ENCODE measurements around the gene OLFM2.

The OLFM2 gene

DNA sequence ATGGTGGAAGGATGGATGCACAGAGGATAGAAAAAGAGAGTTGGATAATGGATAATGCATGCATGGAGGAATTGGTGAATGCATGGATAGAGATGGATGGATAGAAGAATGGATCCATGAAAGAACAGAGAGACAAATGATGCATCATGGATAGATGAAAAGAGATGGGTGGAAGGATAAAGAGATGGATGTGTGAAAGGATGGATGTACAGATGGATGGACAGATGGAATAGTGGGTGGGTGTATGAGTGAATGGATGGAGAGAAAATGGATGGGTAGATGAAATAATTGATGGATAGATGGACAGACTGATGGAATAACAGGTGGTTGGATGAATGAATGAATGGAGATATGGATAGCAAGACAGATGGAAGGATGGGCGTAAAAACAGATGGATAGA, 25.7 kb downstream of the OLFM2 start:
- DNase-seq (ENCODE audit: low read depth, low spot score): no peak
- Histone ChIP-seq H3K4me1 (ENCODE audit: control insufficient read depth, insufficient read depth, low read length) (peaks cover 1% of the 10 kb centered on the region; the same call in 1 of the 2 replicates), H3K27ac (ENCODE audit: low read length) (no peak overlapping the region), H3K9me3 (ENCODE audit: control insufficient read depth, insufficient read depth, low read length) (no peaks in the 10 kb centered on the region), H3K36me3 (ENCODE audit: control insufficient read depth, insufficient read depth, low read length) (no peaks in the 10 kb centered on the region), H3K4me3 (ENCODE audit: low read length) (no peak overlapping the region), H3K27me3 (ENCODE audit: control insufficient read depth, insufficient read depth, low read length) (no peaks in the 10 kb centered on the region)
- WGBS (ENCODE audit: insufficient coverage, insufficient read length): 100% methylated on average over 1 of the region's 1 CpG

- Histone ChIP-seq H3K27ac (ENCODE audit: low read length) (no peak overlapping the region), H3K4me1 (ENCODE audit: control insufficient read depth, insufficient read depth, low read length) (peaks cover 1% of the 10 kb centered on the region; the same call in 1 of the 2 replicates), H3K9me3 (ENCODE audit: control insufficient read depth, insufficient read depth, low read length) (no peaks in the 10 kb centered on the region), H3K27me3 (ENCODE audit: control insufficient read depth, insufficient read depth, low read length) (no peaks in the 10 kb centered on the region), H3K36me3 (ENCODE audit: control insufficient read depth, insufficient read depth, low read length) (no peaks in the 10 kb centered on the region), H3K4me3 (ENCODE audit: low read length) (no peak overlapping the region)
- DNase-seq (ENCODE audit: low read depth, low spot score): no peak
- no CpG with 5 or more reads among the region's 10 CpGs for WGBS (ENCODE audit: insufficient coverage, insufficient read length)
Observed at GRCh38 chr19:9909251-9909650, 27.1 kb downstream of the OLFM2 start.

DNA sequence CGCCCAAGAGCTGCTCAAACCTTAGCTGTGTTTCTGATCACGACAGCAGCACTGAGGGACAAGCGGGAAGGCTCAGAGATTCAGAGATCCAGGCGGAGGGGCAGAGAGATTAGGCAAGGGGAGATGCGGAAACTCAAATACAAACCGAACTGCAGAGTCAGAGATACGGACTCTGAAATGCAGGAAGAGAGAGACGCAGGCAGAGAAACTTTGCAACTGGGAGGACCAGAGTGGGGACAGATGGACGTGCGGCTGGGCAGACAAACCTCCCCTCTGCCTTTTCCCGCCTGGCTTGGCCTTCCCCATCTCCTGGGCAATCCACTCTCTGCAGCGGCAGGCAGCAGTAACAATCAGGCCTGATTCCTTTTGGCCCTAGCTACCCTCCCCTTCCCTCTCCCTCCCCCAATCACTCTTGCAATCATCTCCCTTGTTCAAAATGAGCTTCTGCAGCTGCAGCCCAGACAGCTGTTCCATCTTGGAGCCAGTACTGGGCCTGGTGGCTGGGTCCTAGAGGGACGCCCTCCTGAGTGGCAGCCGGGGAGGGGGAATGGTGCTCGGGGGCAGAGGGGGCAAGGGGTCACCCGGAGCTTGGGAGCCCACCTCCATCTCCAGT, 29.7 kb downstream of the OLFM2 start:
- no peaks in the 10 kb centered on the region for H3K27me3 ChIP-seq (ENCODE audit: control insufficient read depth, insufficient read depth, low read length)
- H3K27ac ChIP-seq (ENCODE audit: low read length): no peak overlapping the region
- H3K9me3 ChIP-seq (ENCODE audit: control insufficient read depth, insufficient read depth, low read length): no peaks in the 10 kb centered on the region
- WGBS (ENCODE audit: insufficient coverage, insufficient read length): no CpG with 5 or more reads among the region's 16 CpGs
- no peak overlapping the region for H3K4me3 ChIP-seq (ENCODE audit: low read length)
- DNase-seq (ENCODE audit: low read depth, low spot score): no peak
- H3K36me3 ChIP-seq (ENCODE audit: control insufficient read depth, insufficient read depth, low read length): no peaks in the 10 kb centered on the region
- no peaks in the 10 kb centered on the region for H3K4me1 ChIP-seq (ENCODE audit: control insufficient read depth, insufficient read depth, low read length)

GRCh38 chr19:9903336-9903735, 33.0 kb downstream of the OLFM2 start:
- H3K9me3 ChIP-seq (ENCODE audit: control insufficient read depth, insufficient read depth, low read length): no peaks in the 10 kb centered on the region
- no peak for DNase-seq (ENCODE audit: low read depth, low spot score)
- no peaks in the 10 kb centered on the region for H3K36me3 ChIP-seq (ENCODE audit: control insufficient read depth, insufficient read depth, low read length)
- H3K27ac ChIP-seq (ENCODE audit: low read length): no peak overlapping the region
- H3K27me3 ChIP-seq (ENCODE audit: control insufficient read depth, insufficient read depth, low read length): no peaks in the 10 kb centered on the region
- no peak overlapping the region for H3K4me3 ChIP-seq (ENCODE audit: low read length)
- WGBS (ENCODE audit: insufficient coverage, insufficient read length): no CpG with 5 or more reads among the region's 5 CpGs
- H3K4me1 ChIP-seq (ENCODE audit: control insufficient read depth, insufficient read depth, low read length): no peaks in the 10 kb centered on the region

- DNase-seq (ENCODE audit: low read depth, low spot score): no peak
- Histone ChIP-seq H3K4me3 (ENCODE audit: low read length) (no peak overlapping the region), H3K27me3 (ENCODE audit: control insufficient read depth, insufficient read depth, low read length) (no peaks in the 10 kb centered on the region), H3K36me3 (ENCODE audit: control insufficient read depth, insufficient read depth, low read length) (no peaks in the 10 kb centered on the region), H3K4me1 (ENCODE audit: control insufficient read depth, insufficient read depth, low read length) (no peaks in the 10 kb centered on the region), H3K9me3 (ENCODE audit: control insufficient read depth, insufficient read depth, low read length) (no peaks in the 10 kb centered on the region), H3K27ac (ENCODE audit: low read length) (no peak overlapping the region)
- no CpG with 5 or more reads among the region's 5 CpGs for WGBS (ENCODE audit: insufficient coverage, insufficient read length)
Observed at GRCh38 chr19:9901642-9902041, 34.7 kb downstream of the OLFM2 start.

- Histone ChIP-seq H3K27ac (ENCODE audit: low read length) (no peak overlapping the region), H3K9me3 (ENCODE audit: control insufficient read depth, insufficient read depth, low read length) (no peaks in the 10 kb centered on the region)
Observed at GRCh38 chr19:9901020-9901419, 35.3 kb downstream of the OLFM2 start.

GRCh38 chr19:9891609-9892373, 44.5 kb downstream of the OLFM2 start:
- H3K27me3 ChIP-seq (ENCODE audit: control insufficient read depth, insufficient read depth, low read length): no peaks in the 10 kb centered on the region; the same call in 1 of the 2 replicates
- no peak for DNase-seq (ENCODE audit: low read depth, low spot score)
- no peak overlapping the region for H3K27ac ChIP-seq (ENCODE audit: low read length)
- no peaks in the 10 kb centered on the region for H3K9me3 ChIP-seq (ENCODE audit: control insufficient read depth, insufficient read depth, low read length)
- WGBS (ENCODE audit: insufficient coverage, insufficient read length): no CpG with 5 or more reads among the region's 6 CpGs
- no peak overlapping the region for H3K4me3 ChIP-seq (ENCODE audit: low read length)
- no peaks in the 10 kb centered on the region for H3K4me1 ChIP-seq (ENCODE audit: control insufficient read depth, insufficient read depth, low read length)
- no peaks in the 10 kb centered on the region for H3K36me3 ChIP-seq (ENCODE audit: control insufficient read depth, insufficient read depth, low read length)

More at GRCh38 chr19:9901020-9901419, 35.3 kb downstream of the OLFM2 start:
- Histone ChIP-seq H3K4me3 (ENCODE audit: low read length) (no peak overlapping the region), H3K36me3 (ENCODE audit: control insufficient read depth, insufficient read depth, low read length) (no peaks in the 10 kb centered on the region), H3K27me3 (ENCODE audit: control insufficient read depth, insufficient read depth, low read length) (no peaks in the 10 kb centered on the region; the same call in 1 of the 2 replicates), H3K4me1 (ENCODE audit: control insufficient read depth, insufficient read depth, low read length) (no peaks in the 10 kb centered on the region)
- no CpG with 5 or more reads among the region's 5 CpGs for WGBS (ENCODE audit: insufficient coverage, insufficient read length)
- DNase-seq (ENCODE audit: low read depth, low spot score): no peak

DNA sequence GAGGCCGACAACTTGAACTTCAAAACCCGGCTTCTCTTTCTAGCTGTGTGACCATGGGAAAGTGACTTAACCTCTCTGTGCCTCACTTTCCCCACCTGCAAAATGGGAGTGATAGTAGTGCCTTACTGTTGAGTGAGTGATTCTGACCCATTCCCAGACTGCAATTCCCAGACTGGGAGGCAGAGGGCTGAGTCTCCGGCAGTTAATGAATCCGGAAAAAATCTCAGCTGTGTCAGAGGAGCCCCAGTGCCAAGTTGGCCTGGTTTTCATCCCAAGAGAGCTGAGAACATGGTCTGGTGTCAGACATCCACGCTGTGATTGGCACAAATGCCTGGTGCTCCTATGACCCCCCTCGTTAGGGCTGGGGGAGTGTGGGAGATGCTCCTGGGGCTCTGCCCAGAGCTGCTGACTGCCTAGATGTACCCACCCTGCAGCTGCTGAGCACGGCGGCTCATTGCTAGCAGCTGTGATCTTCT, 51.2 kb downstream of the OLFM2 start:
- Histone ChIP-seq H3K9me3 (ENCODE audit: control insufficient read depth, insufficient read depth, low read length) (no peaks in the 10 kb centered on the region), H3K27me3 (ENCODE audit: control insufficient read depth, insufficient read depth, low read length) (no peaks in the 10 kb centered on the region), H3K4me1 (ENCODE audit: control insufficient read depth, insufficient read depth, low read length) (peaks cover 4% of the 10 kb centered on the region; the same call in 1 of the 2 replicates), H3K27ac (ENCODE audit: low read length) (no peak overlapping the region), H3K36me3 (ENCODE audit: control insufficient read depth, insufficient read depth, low read length) (no peaks in the 10 kb centered on the region), H3K4me3 (ENCODE audit: low read length) (no peak overlapping the region)
- DNase-seq (ENCODE audit: low read depth, low spot score): no peak
- WGBS (ENCODE audit: insufficient coverage, insufficient read length): no CpG with 5 or more reads among the region's 8 CpGs

DNA sequence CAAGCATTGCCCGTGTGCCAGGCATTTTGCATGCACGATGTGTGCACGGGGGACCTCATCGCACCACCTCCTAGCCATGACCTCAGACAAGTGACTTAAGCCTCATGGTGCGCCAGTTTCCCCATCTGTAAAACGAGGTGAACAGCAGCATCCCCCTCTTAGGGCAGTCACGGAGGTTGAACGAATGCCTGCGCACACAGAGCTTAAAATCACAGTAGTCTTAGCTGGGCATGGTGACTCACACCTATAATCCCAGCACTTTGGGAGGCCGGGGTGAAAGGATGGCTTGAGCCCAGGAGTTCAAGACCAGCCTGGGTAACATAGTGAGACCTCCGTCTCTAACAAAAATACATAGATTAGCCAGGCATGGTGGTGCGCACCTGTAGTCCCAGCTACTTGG, 52.6 kb downstream of the OLFM2 start:
- no peak overlapping the region for H3K4me3 ChIP-seq (ENCODE audit: low read length)
- no peak overlapping the region for H3K27ac ChIP-seq (ENCODE audit: low read length)
- H3K36me3 ChIP-seq (ENCODE audit: control insufficient read depth, insufficient read depth, low read length): no peaks in the 10 kb centered on the region
- no peaks in the 10 kb centered on the region for H3K27me3 ChIP-seq (ENCODE audit: control insufficient read depth, insufficient read depth, low read length)
- WGBS (ENCODE audit: insufficient coverage, insufficient read length): no CpG with 5 or more reads among the region's 12 CpGs
- peaks cover 4% of the 10 kb centered on the region; the same call in 1 of the 2 replicates for H3K4me1 ChIP-seq (ENCODE audit: control insufficient read depth, insufficient read depth, low read length)
- DNase-seq (ENCODE audit: low read depth, low spot score): no peak
- H3K9me3 ChIP-seq (ENCODE audit: control insufficient read depth, insufficient read depth, low read length): no peaks in the 10 kb centered on the region

DNA sequence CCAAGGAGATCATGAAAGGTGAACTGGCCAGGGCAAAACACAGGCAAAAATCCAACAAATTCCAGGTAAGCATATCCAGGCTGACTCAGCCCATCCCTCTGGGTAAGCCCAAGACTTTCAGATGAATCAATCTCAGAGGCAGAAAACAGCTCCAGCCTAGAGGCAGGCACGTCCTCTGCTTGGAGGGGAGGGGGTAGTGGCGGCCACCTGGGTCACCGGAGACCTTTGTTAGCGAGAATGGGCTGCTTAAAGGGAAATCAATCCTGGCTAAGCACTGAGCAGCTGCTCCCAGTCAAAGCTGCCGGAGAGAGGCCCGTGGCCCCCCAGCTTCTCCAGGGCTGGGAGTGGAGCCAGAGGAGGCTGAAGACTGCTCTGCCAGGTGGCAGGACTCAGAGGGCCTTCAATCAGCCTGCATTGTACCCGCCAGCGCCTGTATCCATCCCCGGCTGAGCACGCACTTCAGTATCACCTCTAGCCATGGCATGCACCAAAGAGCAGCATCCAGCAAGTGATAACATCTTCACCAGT, 53.0 kb downstream of the OLFM2 start:
- Histone ChIP-seq H3K9me3 (ENCODE audit: control insufficient read depth, insufficient read depth, low read length) (no peaks in the 10 kb centered on the region), H3K4me3 (ENCODE audit: low read length) (no peak overlapping the region), H3K4me1 (ENCODE audit: control insufficient read depth, insufficient read depth, low read length) (peaks cover 4% of the 10 kb centered on the region; the same call in 1 of the 2 replicates), H3K36me3 (ENCODE audit: control insufficient read depth, insufficient read depth, low read length) (no peaks in the 10 kb centered on the region), H3K27me3 (ENCODE audit: control insufficient read depth, insufficient read depth, low read length) (no peaks in the 10 kb centered on the region), H3K27ac (ENCODE audit: low read length) (no peak overlapping the region)
- WGBS (ENCODE audit: insufficient coverage, insufficient read length): no CpG with 5 or more reads among the region's 10 CpGs
- DNase-seq (ENCODE audit: low read depth, low spot score): no peak
